Measurements from ENCODE around the gene BCS1L. TPM values are rescaled to one million over a fixed set of nuclear protein-coding genes. Genes with fewer than 3 reads are reported as not detected.

The BCS1L gene
- total RNA-seq, 1 experiment from 2014 or later = 39.1 TPM

DNA sequence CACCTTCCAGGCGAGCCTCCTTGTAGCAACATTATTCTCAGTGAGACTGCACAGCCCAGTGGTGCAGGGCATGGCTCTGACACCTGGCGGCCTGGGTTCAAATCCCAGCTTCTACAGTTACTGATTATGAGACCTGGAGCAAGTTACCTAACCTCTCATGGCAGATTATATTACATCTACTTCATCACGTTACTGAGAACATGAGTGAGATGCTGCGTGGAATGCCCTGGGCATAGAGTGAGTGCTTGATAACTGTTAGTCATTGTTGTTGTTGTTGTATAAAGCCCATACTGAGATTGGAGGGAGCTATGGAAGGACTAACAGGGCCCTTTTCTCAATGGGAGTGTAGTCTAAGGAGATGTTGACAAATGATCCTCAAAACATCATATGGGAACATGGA, 33.1 kb upstream of the BCS1L start:
- H3K18ac ChIP-seq (ENCODE audit: insufficient read length, low read depth, low read length) = no peak overlapping the region
- H3K4me1 ChIP-seq (ENCODE audit: insufficient read depth, low read length) = no peaks in the 10 kb centered on the region
- Mint-ChIP-seq H3K36me3 (ENCODE audit: insufficient read depth in 1 of 3, low read depth in 3 of 3) (no peaks in the 10 kb centered on the region), H3K4me3 (no peak overlapping the region), H3K4me1 (no peaks in the 10 kb centered on the region), H3K27me3 (ENCODE audit: low read depth) (no peaks in the 10 kb centered on the region; the same call in none of the 2 replicates), H3K27ac (no peak overlapping the region), H3K9me3 (no peaks in the 10 kb centered on the region; a peak in 1 of 5 replicates)
- WGBS (ENCODE audit: extremely low coverage, insufficient read length, low lambda C conversion rate) = no CpG with 5 or more reads among the region's 4 CpGs
- no peak overlapping the region for H2AFZ ChIP-seq (ENCODE audit: low read length)
- H4K8ac ChIP-seq (replicated peaks; ENCODE audit: insufficient read length, low read depth, low read length) = no peak overlapping the region
- H3K56ac ChIP-seq (ENCODE audit: insufficient read length, low read depth, low read length) = no peak overlapping the region
- H2BK120ac ChIP-seq (ENCODE audit: low read depth, low read length, poor library complexity, severe bottlenecking) = no peak overlapping the region
- H2BK12ac ChIP-seq (ENCODE audit: insufficient read length, low read depth, low read length) = no peak overlapping the region
- no peak overlapping the region for H2BK20ac ChIP-seq (ENCODE audit: low read depth, low read length, poor library complexity, severe bottlenecking)
- no peak overlapping the region for H3K9ac ChIP-seq (ENCODE audit: extremely low read depth, insufficient read length, low read length)
- H3K4me2 ChIP-seq (ENCODE audit: insufficient read depth, insufficient read length, low read length) = no peak overlapping the region
- no peak overlapping the region for H4K91ac ChIP-seq (ENCODE audit: insufficient read length, low read depth, low read length)
- DNase-seq = no peak
- H3K9me3 ChIP-seq (ENCODE audit: control insufficient read depth, low read depth, low read length) = no peaks in the 10 kb centered on the region
- no peak overlapping the region for H3K23ac ChIP-seq (ENCODE audit: insufficient read length, low read depth, low read length)
- no peak overlapping the region for H4K5ac ChIP-seq (ENCODE audit: insufficient read length, low read depth, low read length)
- H3K27me3 ChIP-seq (ENCODE audit: insufficient read depth, low read length) = no peaks in the 10 kb centered on the region
- no peak overlapping the region for H2BK15ac ChIP-seq (ENCODE audit: low read depth, low read length)
- no peak overlapping the region for H3T11ph ChIP-seq (ENCODE audit: low read length)
- no peaks in the 10 kb centered on the region for H3K23me2 ChIP-seq (ENCODE audit: insufficient read length, low read depth, low read length, poor library complexity, severe bottlenecking)
- no peaks in the 10 kb centered on the region for H4K20me1 ChIP-seq (ENCODE audit: control insufficient read depth, insufficient read depth, insufficient read length)
- no peak overlapping the region for H2AK5ac ChIP-seq (ENCODE audit: insufficient read length, low read length)
- TF ChIP-seq, protein P1, sequence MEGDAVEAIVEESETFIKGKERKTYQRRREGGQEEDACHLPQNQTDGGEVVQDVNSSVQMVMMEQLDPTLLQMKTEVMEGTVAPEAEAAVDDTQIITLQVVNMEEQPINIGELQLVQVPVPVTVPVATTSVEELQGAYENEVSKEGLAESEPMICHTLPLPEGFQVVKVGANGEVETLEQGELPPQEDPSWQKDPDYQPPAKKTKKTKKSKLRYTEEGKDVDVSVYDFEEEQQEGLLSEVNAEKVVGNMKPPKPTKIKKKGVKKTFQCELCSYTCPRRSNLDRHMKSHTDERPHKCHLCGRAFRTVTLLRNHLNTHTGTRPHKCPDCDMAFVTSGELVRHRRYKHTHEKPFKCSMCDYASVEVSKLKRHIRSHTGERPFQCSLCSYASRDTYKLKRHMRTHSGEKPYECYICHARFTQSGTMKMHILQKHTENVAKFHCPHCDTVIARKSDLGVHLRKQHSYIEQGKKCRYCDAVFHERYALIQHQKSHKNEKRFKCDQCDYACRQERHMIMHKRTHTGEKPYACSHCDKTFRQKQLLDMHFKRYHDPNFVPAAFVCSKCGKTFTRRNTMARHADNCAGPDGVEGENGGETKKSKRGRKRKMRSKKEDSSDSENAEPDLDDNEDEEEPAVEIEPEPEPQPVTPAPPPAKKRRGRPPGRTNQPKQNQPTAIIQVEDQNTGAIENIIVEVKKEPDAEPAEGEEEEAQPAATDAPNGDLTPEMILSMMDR (conservative IDR thresholded peaks at IDR 0.05) = no peak
- H3K27ac ChIP-seq (ENCODE audit: insufficient read length, low read depth, low read length) = no peak overlapping the region
- H3K79me1 ChIP-seq (ENCODE audit: insufficient read depth, low read depth, low read length, poor library complexity, severe bottlenecking) = no peaks in the 10 kb centered on the region
- H2BK5ac ChIP-seq (ENCODE audit: insufficient read length, low read length) = no peak overlapping the region
- H3K14ac ChIP-seq (ENCODE audit: insufficient read depth, low read length) = no peak overlapping the region
- no peak overlapping the region for H3K4ac ChIP-seq (ENCODE audit: low read depth, low read length)
- no peaks in the 10 kb centered on the region for H3K79me2 ChIP-seq (ENCODE audit: insufficient read depth, low read length)
